GOT3 (cell line): ENCODE data around the gene HUNK.
"Not testable (repeated sequence)": the region's sequence is repeated elsewhere in the genome, so short reads cannot be mapped to it uniquely, and the experiment has no call there.

Experiments used
- DNase-seq: peaks from one replicate; lab custom pipeline; 2025; ENCODE audit warnings: mixed read lengths; lab: John Stamatoyannopoulos, UW

The HUNK gene

DNA sequence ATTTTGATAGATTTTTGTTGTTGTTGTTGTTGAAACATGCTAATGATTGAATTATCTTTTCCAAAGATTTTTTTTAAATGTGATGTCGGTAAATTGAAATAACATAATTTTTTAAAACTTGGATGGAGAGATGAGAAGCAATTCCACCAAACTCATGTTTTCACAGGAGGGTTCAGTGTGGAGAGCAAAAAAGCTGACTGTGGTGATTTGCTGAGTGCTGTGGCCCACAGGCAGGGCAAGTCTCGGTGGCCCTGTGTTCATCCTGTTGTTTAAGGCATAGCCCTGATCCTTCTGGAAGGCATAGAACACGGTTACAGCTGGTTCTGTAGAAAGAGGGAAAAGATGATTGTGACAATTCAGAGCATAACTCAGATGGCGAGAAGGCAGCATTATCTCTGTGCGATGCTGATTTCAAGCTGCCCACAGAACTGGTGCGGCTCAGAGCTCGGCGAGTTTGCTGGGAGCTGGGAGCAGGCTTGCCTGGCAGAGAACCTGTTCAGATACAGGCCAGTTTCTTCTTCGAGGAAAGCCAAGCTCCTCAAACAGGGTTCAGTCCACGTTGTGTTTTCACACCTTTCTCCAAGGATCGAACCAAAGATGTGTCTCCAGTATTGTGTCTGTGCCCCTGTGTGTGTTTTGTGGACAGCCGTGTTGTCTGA, 127.1 kb downstream of the HUNK start:
- no peak for DNase-seq

- DNase-seq: no peak
Observed at GRCh38 chr21:32001390-32001789, 128.6 kb downstream of the HUNK start.

GRCh38 chr21:32003411-32003810, 130.6 kb downstream of the HUNK start:
- no peak for DNase-seq

GRCh38 chr21:32004291-32004690, 131.5 kb downstream of the HUNK start:
- DNase-seq: no peak

DNA sequence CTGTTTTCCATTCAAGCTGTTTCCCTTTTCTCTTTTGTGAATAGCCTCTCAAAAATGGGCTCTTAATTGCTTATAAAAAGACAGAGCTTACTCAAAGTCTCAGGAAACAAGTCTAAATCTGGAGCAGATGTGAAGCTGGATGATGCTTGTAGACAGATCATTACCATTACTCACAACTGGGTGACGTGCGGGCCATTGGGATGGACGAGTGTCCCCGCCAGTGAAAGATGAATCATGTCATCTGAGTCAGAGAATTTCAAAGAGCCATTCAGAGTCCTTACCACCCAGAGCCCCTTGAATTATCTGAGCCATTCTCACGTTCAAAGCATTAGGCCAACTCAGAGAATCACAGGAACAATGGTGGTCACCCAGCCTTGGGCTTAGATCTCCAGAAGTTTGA, 134.6 kb downstream of the HUNK start:
- peak; percentile 26 for DNase-seq

DNA sequence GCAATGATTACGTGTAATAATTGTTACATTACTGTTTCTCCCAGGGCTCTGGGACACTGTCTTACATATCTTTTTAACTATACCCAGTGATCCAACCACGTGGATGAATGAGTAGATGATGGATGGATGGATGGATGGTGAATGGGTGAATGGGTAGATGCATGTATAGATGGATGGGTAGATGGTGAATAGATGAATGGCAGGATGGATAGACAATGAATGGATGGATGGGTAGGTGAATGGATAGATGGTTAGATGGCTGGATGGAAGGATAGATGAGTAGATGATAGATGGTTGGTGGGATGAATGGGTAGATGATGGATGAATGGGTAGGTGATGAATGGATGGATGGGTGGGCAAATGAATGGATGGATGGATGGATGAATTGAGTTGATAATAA, 135.9 kb downstream of the HUNK start:
- no peak for DNase-seq

GRCh38 chr21:32009263-32009662, 136.4 kb downstream of the HUNK start:
- no peak for DNase-seq

- no peak for DNase-seq
Observed at GRCh38 chr21:32015461-32016139, 142.8 kb downstream of the HUNK start.

DNA sequence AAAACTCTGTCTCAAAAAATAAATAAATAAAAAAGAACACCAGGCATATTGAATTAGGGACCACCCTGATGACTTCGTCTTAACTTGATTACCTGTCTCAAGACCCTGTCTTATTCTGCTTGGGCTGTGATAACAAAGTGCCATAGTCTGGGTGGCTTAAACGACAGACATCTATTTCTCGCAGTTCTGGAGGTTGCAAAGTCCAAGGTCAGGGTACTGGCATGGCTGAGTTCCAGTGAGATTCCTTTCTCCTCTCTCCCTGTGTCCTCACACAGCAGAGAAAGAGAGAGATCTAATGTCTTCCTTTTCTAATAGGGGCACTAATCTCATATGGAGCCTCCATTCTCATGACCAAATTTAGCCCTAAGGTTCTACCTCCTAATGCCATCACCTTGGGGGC, 145.6 kb downstream of the HUNK start:
- no peak for DNase-seq

DNA sequence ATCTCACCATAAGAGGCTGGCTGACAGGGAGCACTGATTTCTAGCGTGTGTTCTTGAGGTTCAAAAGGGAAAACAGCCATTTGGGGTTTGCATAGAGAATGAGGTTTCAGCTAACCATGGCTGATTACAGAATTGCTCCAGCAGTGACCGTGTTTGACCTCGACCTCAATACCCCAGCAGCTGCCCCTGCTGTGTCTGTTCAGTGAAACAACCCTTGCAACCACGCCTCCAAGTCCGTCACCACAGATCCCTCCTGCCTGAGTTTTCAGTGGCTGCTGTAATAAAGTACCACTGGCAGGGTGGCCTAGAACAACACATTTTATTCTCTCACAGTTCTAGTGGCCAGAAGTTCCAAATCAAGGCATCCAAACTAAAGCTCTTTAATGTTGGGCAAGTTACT, 147.7 kb downstream of the HUNK start:
- no peak for DNase-seq

- no peak for DNase-seq
Observed at GRCh38 chr21:32021319-32021994, 148.6 kb downstream of the HUNK start.

- no peak for DNase-seq
Observed at GRCh38 chr21:32022146-32022545, 149.3 kb downstream of the HUNK start.

GRCh38 chr21:32030146-32030652, 157.4 kb downstream of the HUNK start:
- DNase-seq: no peak

- no peak for DNase-seq
Observed at GRCh38 chr21:32034850-32035249, 162.0 kb downstream of the HUNK start.

DNA sequence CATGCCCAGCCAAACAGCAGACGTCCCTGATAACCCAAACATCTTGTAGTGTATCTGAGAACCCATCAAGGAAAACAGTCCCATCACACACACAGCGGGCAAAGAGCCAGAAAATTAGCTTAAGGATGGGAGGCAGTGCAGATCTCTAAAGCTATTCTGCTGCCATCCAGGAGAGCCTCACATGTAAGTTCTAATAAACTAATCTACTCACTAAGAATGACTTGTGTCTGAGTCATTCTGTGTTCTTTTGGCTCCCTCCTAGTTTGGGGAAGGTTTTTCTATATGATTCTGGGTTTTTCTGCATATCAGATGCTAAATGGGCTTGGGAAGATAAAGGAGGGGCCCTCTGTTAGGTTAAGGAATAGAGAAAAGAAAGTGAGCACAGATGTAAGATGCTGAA, 162.8 kb downstream of the HUNK start:
- no peak for DNase-seq

- DNase-seq: no peak
Observed at GRCh38 chr21:32036756-32037155, 163.9 kb downstream of the HUNK start.

DNA sequence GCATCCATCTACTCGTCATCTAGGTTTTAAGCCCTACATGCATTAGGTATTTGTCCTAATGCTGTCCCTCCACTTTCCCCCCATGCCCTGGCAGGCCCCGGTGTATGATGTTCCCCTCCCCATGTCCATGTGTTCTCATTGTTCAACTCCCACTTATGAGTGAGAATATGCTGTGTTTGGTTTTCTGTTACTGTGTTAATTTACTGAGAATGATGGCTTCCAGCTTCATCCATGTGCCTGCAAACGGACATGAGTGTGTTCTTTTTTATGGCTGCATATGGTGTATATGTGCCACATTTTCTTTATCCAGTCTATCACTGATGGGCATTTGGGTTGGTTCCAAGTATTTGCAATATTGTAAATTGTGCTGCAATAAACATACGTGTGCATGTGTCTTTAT, 165.9 kb downstream of the HUNK start:
- not testable (repeated sequence) for DNase-seq

DNA sequence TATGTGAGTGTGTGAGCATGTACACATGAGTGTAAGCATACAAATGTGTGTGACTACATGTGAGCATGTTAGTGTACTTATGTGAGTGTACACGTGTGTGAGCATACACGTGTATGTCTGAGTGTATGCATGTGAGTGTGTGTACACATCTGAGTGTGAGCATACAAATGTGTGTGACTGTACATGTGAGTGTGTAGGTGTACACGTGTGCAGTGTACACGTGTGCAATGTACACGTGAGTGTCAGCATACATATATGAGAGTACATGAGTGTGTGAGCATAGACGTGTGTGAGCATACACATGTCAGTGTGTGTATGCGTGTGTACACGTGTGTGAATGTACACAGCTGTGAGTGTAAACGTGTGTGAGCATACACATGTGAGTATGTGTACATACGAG, 170.6 kb downstream of the HUNK start:
- DNase-seq: no peak

- no peak for DNase-seq
Observed at GRCh38 chr21:32044205-32045180, 171.7 kb downstream of the HUNK start.

GRCh38 chr21:32046191-32046590, 173.4 kb downstream of the HUNK start:
- no peak for DNase-seq

GRCh38 chr21:32048353-32048752, 175.5 kb downstream of the HUNK start:
- no peak for DNase-seq
